GM19351 (cell line): ENCODE results near the gene NLRP6.
"Not testable (repeated sequence)": the region's sequence is repeated elsewhere in the genome, so short reads cannot be mapped to it uniquely, and the experiment has no call there.

Source experiments
- ATAC-seq: cut with Tn5 transposase; IDR thresholded peaks from one replicate; pipeline ENCODE4 v1.9.1; 2021; ENCODE audit warnings: mild to moderate bottlenecking, moderate library complexity; ENCODE audit not compliant: unreplicated experiment

The NLRP6 gene

GRCh38 chr11:281486-282161 is 3.4 kb downstream of the NLRP6 start:
- ATAC-seq, result no peak

DNA sequence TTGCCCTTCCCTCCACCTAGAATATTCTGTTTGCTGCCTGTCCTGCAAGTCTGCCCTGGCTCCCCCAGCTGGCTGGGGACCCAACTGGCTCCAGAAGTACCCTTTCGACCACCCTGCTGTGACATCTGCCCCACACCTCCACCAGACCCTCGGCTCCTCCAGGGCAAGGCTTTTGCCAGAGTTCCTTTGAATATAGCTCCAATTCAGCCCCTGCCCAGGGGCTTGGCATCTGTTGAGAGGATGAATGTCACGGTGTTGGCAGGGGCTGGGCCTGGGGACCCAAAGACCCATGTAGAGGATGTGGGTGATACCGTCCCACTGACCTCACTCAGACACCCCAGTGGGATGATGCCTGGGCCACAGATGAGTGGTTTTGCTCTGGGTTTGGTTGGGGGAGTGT is 4.0 kb downstream of the NLRP6 start:
- ATAC-seq, result no peak

DNA sequence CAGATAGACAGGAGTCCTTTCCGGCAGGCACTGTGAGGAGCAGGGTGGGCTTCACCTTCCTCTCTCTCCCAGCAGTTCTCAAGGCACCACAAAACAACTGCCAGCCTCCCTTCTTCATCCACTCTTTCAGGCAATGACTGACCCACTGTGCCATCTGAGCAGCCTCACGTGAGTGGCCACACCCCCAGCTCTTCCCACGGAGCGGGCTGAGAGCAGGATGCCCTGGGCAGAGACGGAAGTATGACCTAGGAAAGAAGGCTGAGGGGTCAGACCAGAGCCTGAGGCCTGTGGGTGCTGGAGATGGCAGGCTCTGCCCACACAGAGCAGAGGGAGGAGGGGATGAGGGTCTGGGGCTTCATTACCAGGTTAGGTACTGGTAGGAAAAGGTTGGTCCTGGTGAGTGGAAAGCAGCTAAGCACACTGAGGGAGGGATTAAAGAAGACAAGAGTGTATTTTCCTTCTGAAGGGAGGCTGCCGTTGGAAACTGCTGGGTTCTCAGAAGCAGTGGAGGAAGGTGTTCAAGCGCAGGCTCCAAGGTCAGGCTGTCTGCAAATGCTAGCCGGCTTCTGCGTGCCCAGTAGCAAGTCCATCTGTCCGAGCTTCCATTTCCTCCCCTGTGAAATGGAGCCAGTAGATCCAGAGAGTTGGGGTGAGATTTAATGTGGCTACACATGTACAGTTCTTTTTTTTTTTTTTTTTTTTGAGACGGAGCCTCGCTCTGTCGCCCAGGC is 4.6 kb downstream of the NLRP6 start:
- ATAC-seq, result no peak

GRCh38 chr11:283405-284104 is 5.3 kb downstream of the NLRP6 start:
- no peak for ATAC-seq

DNA sequence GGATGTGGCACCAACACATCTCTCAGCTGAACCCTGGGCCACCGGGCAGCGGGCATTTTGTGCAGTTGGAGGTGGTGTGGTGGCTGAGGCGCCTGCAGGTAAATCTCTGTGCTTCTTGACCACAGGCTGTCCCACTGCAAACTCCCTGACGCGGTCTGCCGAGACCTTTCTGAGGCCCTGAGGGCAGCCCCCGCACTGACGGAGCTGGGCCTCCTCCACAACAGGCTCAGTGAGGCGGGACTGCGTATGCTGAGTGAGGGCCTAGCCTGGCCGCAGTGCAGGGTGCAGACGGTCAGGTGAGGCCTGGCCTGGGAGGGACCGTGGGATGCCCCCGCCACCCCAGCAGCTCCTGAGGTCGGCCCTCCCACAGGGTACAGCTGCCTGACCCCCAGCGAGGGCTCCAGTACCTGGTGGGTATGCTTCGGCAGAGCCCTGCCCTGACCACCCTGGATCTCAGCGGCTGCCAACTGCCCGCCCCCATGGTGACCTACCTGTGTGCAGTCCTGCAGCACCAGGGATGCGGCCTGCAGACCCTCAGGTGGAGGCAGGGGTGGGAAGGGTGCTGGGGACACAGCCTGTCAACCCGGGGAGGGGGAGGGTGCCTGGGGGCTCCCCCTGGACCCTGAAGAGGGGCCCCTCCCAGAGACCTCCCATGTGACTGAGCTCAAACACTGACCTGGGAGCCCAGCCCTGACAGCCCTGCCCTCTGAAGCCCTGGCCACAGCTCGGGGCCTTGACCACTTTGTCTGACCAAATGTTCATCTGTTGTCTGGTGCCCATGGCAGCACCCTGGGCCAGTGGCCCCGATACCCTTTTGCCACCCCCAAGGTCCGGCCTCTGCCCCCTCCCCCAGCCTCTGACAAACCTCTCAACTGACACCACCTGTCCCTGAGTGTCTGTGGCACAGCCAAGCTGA is 6.2 kb downstream of the NLRP6 start:
- no peak for ATAC-seq

- ATAC-seq, result no peak
Observed at GRCh38 chr11:285021-285893, 7.0 kb downstream of the NLRP6 start.

DNA sequence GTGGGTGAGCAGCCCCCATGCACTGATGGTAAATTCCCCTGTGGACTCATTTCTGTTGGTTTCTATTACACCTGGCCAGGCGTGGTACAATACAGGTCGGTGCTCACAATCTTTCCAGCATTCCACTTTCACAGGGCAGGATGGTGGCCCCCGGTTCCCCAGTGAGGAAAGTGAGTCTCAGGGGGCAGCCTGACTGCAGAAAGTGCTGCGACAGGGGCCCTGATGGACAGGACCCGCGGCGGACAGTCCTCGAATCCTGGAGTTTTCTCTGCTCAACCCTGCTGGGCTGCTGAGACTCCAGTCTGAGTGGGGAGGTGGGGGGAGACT is 7.7 kb downstream of the NLRP6 start:
- ATAC-seq, result no peak

GRCh38 chr11:286977-287820 is 9.0 kb downstream of the NLRP6 start:
- not testable (repeated sequence) for ATAC-seq

DNA sequence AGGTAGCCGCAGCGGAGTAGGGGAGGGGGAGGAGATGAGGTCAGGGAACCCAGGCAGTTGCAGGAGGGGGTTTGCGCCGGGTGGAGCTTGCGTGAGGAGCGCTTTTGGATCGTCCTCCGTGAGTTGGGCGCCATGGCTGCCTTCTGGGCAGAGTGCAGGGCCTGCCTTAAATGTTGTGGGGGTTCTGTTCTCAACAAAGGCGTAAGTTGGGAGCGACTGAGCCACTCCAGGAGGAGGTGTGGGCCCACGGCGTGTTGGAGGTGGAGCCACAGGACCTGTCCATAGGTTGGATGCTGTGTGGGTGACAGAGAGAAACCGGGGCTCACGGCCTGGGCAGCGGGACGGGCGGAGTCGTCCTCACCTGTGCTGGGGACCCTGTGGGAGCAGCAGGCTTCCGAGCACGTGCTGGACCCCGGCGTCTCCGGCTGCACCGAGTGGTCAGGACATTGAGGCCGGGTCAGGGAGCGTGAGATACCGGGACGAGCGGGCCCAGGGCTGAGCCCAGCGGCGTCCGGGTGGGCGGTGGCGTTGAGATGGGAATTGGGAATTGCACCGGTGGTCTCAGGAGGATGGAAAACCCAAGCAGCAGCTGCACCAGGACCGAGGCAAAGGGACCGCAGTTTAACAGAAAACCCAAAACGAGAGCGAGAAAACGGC is 9.7 kb downstream of the NLRP6 start:
- ATAC-seq, result no peak

DNA sequence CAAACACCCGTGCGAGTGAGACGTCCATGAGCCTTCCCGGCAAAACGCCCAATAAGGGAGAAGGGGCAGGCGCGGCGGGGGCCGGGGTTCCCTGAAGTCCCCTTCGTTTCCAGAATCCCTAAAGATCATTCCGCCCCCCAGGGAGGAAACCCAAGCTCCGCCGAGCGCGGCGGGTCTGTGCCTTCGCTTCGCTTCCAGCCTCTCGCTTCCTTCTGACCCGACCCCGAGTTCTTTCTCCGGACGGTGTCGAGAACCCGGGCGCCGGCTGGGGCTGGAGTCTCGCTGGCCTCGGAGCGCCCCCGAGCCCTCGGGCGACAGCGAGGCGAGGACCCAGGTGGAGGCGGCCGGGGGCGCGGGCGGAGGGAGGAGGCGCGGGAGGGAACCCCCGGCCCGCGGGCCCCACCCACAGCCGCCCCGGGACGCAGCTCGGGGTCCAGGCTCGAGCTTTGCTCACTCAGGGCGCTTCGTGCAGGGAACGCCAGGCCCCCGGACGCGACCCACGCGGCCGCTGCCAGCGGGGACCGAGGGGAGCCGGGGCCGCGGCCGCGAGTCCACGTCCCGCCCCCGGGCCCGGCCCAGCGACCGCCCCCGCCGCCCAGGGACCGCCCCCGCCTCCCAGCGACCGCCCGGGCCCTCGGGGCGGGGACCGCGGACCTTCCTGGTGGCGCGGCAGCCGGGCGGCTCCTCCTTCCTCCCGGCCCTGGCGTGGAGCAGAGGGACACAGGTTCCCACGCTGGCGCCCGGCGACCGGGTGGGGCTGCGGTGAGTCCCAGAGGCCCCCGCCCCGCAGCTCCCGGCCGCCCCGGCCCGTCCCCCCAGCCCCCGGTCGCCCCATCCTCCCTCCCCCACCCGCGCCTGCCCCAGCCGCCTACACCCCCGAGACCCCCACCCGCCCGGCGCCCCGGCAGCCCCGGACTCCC is 10.5 kb downstream of the NLRP6 start, which contains the start of gene PGGHG:
TSS of gene PGGHG (plus strand) at position 649 of the 920 bp plus-strand sequence. CDS start 691 bp downstream, outside the sequence.
- ATAC-seq, result no peak

DNA sequence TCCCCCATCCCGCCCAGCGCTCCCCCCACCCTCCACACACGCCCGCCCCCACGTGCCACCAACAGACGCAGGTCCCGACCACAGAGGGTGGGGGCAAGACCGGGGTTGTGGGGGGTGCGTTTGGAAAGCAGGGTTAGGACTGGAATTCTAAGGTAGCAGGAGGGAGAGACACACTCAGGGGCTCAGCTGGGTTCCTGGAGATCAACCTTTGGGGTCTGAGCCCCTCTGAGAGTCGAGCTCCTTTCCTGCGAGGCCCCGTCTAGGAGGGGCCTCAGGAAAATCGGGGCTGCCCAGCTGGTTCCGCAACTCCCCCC is 11.1 kb downstream of the NLRP6 start:
- ATAC-seq, result no peak

- ATAC-seq, result no peak
Observed at GRCh38 chr11:289712-290620, 11.8 kb downstream of the NLRP6 start.

DNA sequence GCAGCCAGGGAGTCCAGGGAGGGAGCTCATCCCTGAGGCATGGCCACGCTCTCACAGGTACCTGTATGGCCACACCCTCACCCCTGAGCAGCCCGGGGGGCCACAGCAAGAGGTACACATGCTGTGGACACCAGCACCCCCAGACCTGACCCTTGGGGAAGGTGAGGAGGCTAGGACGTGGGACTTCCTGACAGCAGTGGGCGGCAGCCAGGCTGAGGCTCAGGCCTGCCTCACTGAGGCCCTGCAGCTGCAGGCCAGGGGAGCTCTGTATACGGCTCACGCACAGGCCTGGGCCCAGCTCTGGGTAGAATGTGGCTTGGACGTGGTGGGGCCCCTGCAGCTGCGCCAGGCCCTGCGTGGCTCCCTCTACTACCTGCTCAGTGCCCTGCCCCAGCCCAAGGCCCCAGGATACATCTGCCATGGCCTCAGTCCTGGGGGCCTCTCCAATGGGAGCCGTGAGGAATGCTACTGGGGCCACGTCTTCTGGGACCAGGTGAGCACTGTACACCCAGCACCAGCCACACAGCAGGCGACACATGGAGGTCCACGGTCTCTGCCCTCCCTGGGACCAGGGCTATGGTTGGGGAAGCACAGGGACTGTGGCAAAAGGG is 12.5 kb downstream of the NLRP6 start:
- no peak for ATAC-seq

DNA sequence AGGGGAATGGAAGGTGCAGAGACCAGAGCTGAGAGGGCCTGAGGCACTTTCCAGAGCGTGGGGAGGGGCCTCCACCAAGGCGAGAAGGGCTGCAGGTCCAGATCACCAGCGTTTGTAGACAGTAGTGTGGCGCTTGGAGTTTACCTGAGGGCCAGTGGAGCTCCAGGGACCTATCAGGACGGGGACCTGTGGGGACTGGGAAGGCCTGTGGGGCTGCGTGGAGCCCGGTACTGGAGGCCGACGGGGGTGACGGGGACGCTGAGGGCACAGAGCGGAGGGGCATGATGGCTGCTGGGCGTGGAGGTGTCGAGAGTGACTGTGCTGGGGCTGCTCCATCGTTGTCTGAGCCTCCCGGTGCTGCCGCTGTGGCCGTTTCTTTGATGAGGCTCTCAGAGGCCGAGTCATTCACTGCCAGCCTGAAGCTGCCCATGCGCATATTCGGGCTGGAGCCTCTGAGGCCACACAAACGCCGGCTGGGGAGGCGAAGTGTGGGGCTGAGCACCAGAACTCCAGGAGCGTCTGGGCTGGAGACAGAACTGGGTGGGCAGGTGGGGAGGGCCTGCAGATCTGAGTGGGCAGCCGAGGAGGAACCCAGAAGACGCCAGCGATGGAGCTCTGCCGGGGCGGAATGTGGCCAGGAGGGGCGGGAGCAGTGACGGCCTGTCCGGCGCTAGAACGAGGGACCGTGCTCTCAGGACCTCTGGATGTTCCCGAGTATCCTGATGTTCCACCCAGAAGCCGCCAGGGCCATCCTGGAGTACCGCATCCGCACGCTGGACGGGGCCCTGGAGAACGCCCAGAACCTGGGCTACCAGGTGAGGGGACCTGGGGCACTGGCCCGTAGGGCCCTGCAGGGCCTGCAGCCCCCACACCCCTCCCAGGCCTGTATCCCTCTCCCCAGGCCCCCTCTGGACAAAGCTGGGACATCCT is 13.3 kb downstream of the NLRP6 start:
- ATAC-seq, result no peak
